ENCODE results near the gene TLR8.

GRCh38 chrX:12970691-12971202 lies 64.3 kb downstream of the TLR8 start:
- TF ChIP-seq CTCF (conservative IDR thresholded peaks at IDR 0.05; ENCODE audit: low read depth, low read length), result peak; percentile 59
- TF ChIP-seq BHLHE40 (IDR thresholded peaks at IDR 0.05; ENCODE audit: low read depth, low read length), result no peak
- TF ChIP-seq RFX5 (IDR thresholded peaks at IDR 0.05; ENCODE audit: low read depth, low read length), result no peak
- peak; percentile 45; the same call in 1 of the 2 replicates for TF ChIP-seq SMC3 (IDR thresholded peaks at IDR 0.05; ENCODE audit: low read depth, low read length)
- TF ChIP-seq NFE2L2 (IDR thresholded peaks at IDR 0.05; ENCODE audit: low read depth, low read length), result no peak
- no peak for TF ChIP-seq POLR2A (IDR thresholded peaks at IDR 0.05; ENCODE audit: low read depth, low read length)
- peak; percentile 66 for TF ChIP-seq RAD21 (IDR thresholded peaks at IDR 0.05; ENCODE audit: low read length)
- TF ChIP-seq MAFK (IDR thresholded peaks at IDR 0.05; ENCODE audit: low read depth, low read length), result no peak
- TF ChIP-seq MAZ (IDR thresholded peaks at IDR 0.05; ENCODE audit: borderline replicate concordance, low read depth, low read length), result no peak
- no peak for TF ChIP-seq USF2 (IDR thresholded peaks at IDR 0.05; ENCODE audit: low read depth, low read length)

All from IMR-90 (cell line).